ENCODE data around the gene SLC35G2. TPM values are rescaled to one million over a fixed set of nuclear protein-coding genes. Genes with fewer than 3 reads are reported as not detected.

SLC35G2 gene
- total RNA-seq (10 to 100 TPM; 13.8 to 36.4 TPM), polyA plus RNA-seq (ENCODE audit: insufficient read length in 2 of 2) (10 to 100 TPM; 24.0 to 24.8 TPM)
- long read RNA-seq, donor 1, transcript SLC35G2-202 (2 exons, 2,060 nt), result major isoform, 7 of 11 reads
- long read RNA-seq, donor 1, partial matches to known transcripts, result 0 of 11 reads
- long read RNA-seq, donor 1, other reads (novel, unspliced or antisense), result 0 of 11 reads
- long read RNA-seq, donor 2, partial matches to known transcripts, result 0 of 1 reads
- long read RNA-seq, donor 2, other reads (novel, unspliced or antisense), result 0 of 1 reads
- long read RNA-seq, donor 3, partial matches to known transcripts, result 0 of 3 reads
- long read RNA-seq, donor 3, other reads (novel, unspliced or antisense), result 0 of 3 reads
- long read RNA-seq, donor 4, partial matches to known transcripts, result 0 of 15 reads
- long read RNA-seq, donor 4, other reads (novel, unspliced or antisense), result 14 of 15 reads

DNA sequence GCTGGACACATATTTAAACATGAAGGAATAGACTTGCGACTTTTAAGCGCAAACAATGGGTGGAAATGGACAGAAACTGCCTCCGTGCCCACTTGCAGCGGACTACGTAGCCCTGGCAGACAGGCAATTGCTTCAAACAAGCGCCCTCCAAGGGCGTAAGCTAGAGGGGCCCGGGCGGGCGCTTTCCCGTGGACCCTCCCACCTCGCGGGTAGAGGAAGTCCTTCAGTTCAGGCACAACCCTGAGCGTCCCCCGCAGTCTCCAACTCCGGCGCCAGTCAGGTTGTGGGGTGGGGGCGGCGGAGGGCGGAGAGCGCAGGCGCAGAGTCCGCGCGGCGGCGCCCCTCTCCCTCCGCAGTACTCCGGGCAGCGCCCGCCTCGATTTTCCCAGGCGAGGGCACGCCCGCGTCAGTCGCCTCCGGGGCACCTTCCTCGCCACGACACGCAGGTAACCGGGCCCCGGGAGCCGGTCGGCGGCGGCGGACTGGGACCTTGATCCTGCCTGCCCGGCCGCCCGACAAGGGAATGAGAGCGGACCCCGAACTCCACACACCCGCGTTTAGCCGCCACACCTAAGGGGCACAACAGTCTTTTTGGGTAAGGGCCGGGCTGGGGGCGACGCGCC lies at the start of gene SLC35G2:
TSS of gene SLC35G2 (plus strand) at position 358 of the 623 bp plus-strand sequence. CDS start 35,335 bp downstream, outside the sequence.
- Histone ChIP-seq H3K27ac (ENCODE audit: low read depth, low read length) (peak within 1 kb of the TSS; percentile 89), H3K9me3 (ENCODE audit: control insufficient read depth, insufficient read depth, low read length) (peaks cover 2% of the 10 kb centered on the region), H3K4me1 (ENCODE audit: control insufficient read depth, insufficient read depth, low read length) (peaks cover 32% of the 10 kb centered on the region), H3K36me3 (ENCODE audit: control insufficient read depth, insufficient read depth, low read length) (no peaks in the 10 kb centered on the region), H3K4me3 (ENCODE audit: low read depth, low read length) (peak within 1 kb of the TSS; percentile 67), H3K27me3 (ENCODE audit: control insufficient read depth, insufficient read depth, low read length) (peaks cover 11% of the 10 kb centered on the region)
- peak in 4 of 6 donors; percentile 65 to 93 (median 78) for DNase-seq (ENCODE audit: low read depth in 4 of 6, low spot score in 6 of 6)
- under 1% methylated on average over 60 of the region's 60 CpGs for WGBS (ENCODE audit: insufficient coverage)

- Histone ChIP-seq H3K4me3 (ENCODE audit: low read depth, low read length) (no peak overlapping the region), H3K27ac (ENCODE audit: low read depth, low read length) (no peak overlapping the region), H3K9me3 (ENCODE audit: control insufficient read depth, insufficient read depth, low read length) (no peaks in the 10 kb centered on the region), H3K36me3 (ENCODE audit: control insufficient read depth, insufficient read depth, low read length) (no peaks in the 10 kb centered on the region), H3K27me3 (ENCODE audit: control insufficient read depth, insufficient read depth, low read length) (no peaks in the 10 kb centered on the region), H3K4me1 (ENCODE audit: control insufficient read depth, insufficient read depth, low read length) (no peaks in the 10 kb centered on the region)
- DNase-seq (ENCODE audit: low read depth in 4 of 6, low spot score in 6 of 6), result no peak
- 88% methylated on average over 1 of the region's 1 CpG for WGBS (ENCODE audit: insufficient coverage)
Measured at GRCh38 chr3:136772709-136773108, 46.2 kb upstream of the SLC35G2 start.

DNA sequence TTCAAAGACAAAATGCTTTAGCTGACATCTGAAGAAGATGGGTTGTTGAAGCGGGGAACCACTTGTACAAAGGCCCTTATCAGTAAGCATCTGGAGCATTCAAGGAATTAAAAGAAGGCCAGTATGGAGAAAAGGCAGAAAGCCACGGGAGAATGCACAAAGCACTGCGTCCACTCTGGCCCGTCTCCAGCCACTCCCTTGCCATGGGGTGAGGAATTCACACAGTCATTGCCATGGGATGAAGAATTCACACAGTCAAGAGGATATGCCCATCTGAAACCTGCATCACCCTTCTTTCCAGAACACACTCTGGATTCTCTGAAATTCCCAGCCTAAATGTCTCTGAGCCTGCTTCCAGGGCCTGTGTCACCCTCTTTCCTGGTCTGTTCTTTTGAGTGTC lies 40.1 kb upstream of the SLC35G2 start:
- Histone ChIP-seq H3K27me3 (ENCODE audit: control insufficient read depth, insufficient read depth, low read length) (no peaks in the 10 kb centered on the region), H3K36me3 (ENCODE audit: control insufficient read depth, insufficient read depth, low read length) (no peaks in the 10 kb centered on the region), H3K4me1 (ENCODE audit: control insufficient read depth, insufficient read depth, low read length) (no peaks in the 10 kb centered on the region), H3K9me3 (ENCODE audit: control insufficient read depth, insufficient read depth, low read length) (no peaks in the 10 kb centered on the region), H3K27ac (ENCODE audit: low read depth, low read length) (no peak overlapping the region), H3K4me3 (ENCODE audit: low read depth, low read length) (no peak overlapping the region)
- WGBS (ENCODE audit: insufficient coverage), result 59% methylated on average over 4 of the region's 4 CpGs
- DNase-seq (ENCODE audit: low read depth in 4 of 6, low spot score in 6 of 6), result no peak

DNA sequence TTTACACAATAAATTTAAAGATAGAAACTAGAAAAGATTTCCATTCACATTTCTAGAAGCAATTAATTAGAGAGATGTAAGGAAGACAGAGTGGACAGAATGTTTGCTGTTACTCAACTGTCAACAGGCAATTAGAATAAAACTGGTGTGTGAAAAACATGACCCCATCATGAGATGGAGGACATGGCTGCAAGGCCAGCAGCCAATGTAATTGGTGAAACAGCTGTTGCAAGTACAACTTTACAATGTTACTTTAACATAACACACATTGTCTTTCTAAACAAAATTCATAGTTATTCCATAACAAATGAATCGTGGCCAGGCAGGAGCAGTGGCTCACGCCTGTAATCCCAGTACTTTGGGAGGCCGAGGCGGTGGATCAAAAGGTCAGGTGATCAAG lies 38.2 kb upstream of the SLC35G2 start:
- 98% methylated on average over 4 of the region's 4 CpGs for WGBS (ENCODE audit: insufficient coverage)
- H3K4me3 ChIP-seq (ENCODE audit: low read depth, low read length), result no peak overlapping the region
- H3K27me3 ChIP-seq (ENCODE audit: control insufficient read depth, insufficient read depth, low read length), result no peaks in the 10 kb centered on the region
- H3K36me3 ChIP-seq (ENCODE audit: control insufficient read depth, insufficient read depth, low read length), result no peaks in the 10 kb centered on the region
- H3K4me1 ChIP-seq (ENCODE audit: control insufficient read depth, insufficient read depth, low read length), result no peaks in the 10 kb centered on the region
- H3K27ac ChIP-seq (ENCODE audit: low read depth, low read length), result no peak overlapping the region
- no peak for DNase-seq (ENCODE audit: low read depth in 4 of 6, low spot score in 6 of 6)
- no peaks in the 10 kb centered on the region for H3K9me3 ChIP-seq (ENCODE audit: control insufficient read depth, insufficient read depth, low read length)

- WGBS (ENCODE audit: insufficient coverage), result 77% methylated on average over 3 of the region's 5 CpGs
- no peak for DNase-seq (ENCODE audit: low read depth in 4 of 6, low spot score in 6 of 6)
- no peaks in the 10 kb centered on the region for H3K27me3 ChIP-seq (ENCODE audit: control insufficient read depth, insufficient read depth, low read length)
Measured at GRCh38 chr3:136783708-136784191, 35.2 kb upstream of the SLC35G2 start.

GRCh38 chr3:136787349-136787748 lies 31.6 kb upstream of the SLC35G2 start:
- H3K4me1 ChIP-seq (ENCODE audit: control insufficient read depth, insufficient read depth, low read length), result peaks cover 11% of the 10 kb centered on the region
- DNase-seq (ENCODE audit: low read depth in 4 of 6, low spot score in 6 of 6), result peak in 2 of 6 donors; percentile 42 to 43
- H3K9me3 ChIP-seq (ENCODE audit: control insufficient read depth, insufficient read depth, low read length), result no peaks in the 10 kb centered on the region
- WGBS (ENCODE audit: insufficient coverage), result no CpG with 5 or more reads among the region's 2 CpGs
- H3K27me3 ChIP-seq (ENCODE audit: control insufficient read depth, insufficient read depth, low read length), result no peaks in the 10 kb centered on the region
- no peak overlapping the region for H3K4me3 ChIP-seq (ENCODE audit: low read depth, low read length)
- H3K27ac ChIP-seq (ENCODE audit: low read depth, low read length), result peak overlapping the region; percentile 50
- no peaks in the 10 kb centered on the region for H3K36me3 ChIP-seq (ENCODE audit: control insufficient read depth, insufficient read depth, low read length)

More at GRCh38 chr3:136783708-136784191, 35.2 kb upstream of the SLC35G2 start:
- H3K4me1 ChIP-seq (ENCODE audit: control insufficient read depth, insufficient read depth, low read length), result peaks cover 3% of the 10 kb centered on the region
- no peaks in the 10 kb centered on the region for H3K9me3 ChIP-seq (ENCODE audit: control insufficient read depth, insufficient read depth, low read length)
- no peak overlapping the region for H3K27ac ChIP-seq (ENCODE audit: low read depth, low read length)
- H3K4me3 ChIP-seq (ENCODE audit: low read depth, low read length), result no peak overlapping the region
- no peaks in the 10 kb centered on the region for H3K36me3 ChIP-seq (ENCODE audit: control insufficient read depth, insufficient read depth, low read length)

GRCh38 chr3:136788154-136788553 lies 30.8 kb upstream of the SLC35G2 start:
- H3K4me3 ChIP-seq (ENCODE audit: low read depth, low read length), result no peak overlapping the region
- no peaks in the 10 kb centered on the region for H3K9me3 ChIP-seq (ENCODE audit: control insufficient read depth, insufficient read depth, low read length)
- H3K4me1 ChIP-seq (ENCODE audit: control insufficient read depth, insufficient read depth, low read length), result peaks cover 17% of the 10 kb centered on the region
- DNase-seq (ENCODE audit: low read depth in 4 of 6, low spot score in 6 of 6), result no peak
- 80% methylated on average over 1 of the region's 1 CpG for WGBS (ENCODE audit: insufficient coverage)
- H3K27ac ChIP-seq (ENCODE audit: low read depth, low read length), result no peak overlapping the region
- no peaks in the 10 kb centered on the region for H3K36me3 ChIP-seq (ENCODE audit: control insufficient read depth, insufficient read depth, low read length)
- H3K27me3 ChIP-seq (ENCODE audit: control insufficient read depth, insufficient read depth, low read length), result no peaks in the 10 kb centered on the region

DNA sequence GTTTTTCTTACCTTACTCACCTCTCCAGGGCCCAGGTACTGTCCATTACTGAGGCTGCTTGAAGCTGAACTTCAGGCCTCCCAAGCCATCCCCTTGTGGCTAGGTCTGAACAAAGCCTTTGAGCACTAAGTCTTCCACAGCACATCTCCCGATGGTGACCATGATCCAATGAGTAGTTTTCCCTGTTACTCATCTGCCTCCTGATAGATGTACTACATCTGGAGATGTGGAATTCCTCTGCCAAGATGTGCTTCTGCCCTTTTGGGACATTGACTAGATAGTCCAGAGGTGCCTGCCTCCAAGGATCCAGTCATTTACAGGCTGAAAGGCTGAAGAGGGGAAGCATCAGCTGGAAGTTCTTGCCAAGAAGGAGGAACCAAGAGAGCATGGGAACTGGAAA lies 28.9 kb upstream of the SLC35G2 start:
- H3K36me3 ChIP-seq (ENCODE audit: control insufficient read depth, insufficient read depth, low read length), result no peaks in the 10 kb centered on the region
- H3K9me3 ChIP-seq (ENCODE audit: control insufficient read depth, insufficient read depth, low read length), result no peaks in the 10 kb centered on the region
- no peak for DNase-seq (ENCODE audit: low read depth in 4 of 6, low spot score in 6 of 6)
- no peaks in the 10 kb centered on the region for H3K27me3 ChIP-seq (ENCODE audit: control insufficient read depth, insufficient read depth, low read length)
- no CpG with 5 or more reads among the region's 1 CpG for WGBS (ENCODE audit: insufficient coverage)
- H3K4me1 ChIP-seq (ENCODE audit: control insufficient read depth, insufficient read depth, low read length), result peaks cover 17% of the 10 kb centered on the region
- no peak overlapping the region for H3K27ac ChIP-seq (ENCODE audit: low read depth, low read length)
- no peak overlapping the region for H3K4me3 ChIP-seq (ENCODE audit: low read depth, low read length)

DNA sequence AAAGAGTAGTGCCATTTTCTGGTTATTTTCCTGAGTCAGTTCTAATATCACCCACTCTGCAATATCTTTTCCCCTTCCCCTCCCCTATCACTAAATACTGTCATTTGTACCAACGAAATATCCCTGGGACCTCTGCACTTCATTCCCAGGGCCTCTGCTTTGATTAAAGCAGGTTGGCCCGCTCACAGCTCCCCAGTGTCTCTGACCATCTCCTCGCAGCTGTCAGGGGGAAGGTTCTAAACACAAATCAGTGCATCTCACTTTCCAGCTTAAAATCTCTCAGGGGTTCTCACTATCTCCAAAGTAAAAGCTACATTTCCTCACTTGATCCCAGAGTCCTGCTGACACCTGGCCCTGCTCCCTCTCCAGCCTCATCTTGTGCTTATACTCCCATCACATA lies 28.1 kb upstream of the SLC35G2 start:
- no peaks in the 10 kb centered on the region for H3K9me3 ChIP-seq (ENCODE audit: control insufficient read depth, insufficient read depth, low read length)
- peaks cover 17% of the 10 kb centered on the region for H3K4me1 ChIP-seq (ENCODE audit: control insufficient read depth, insufficient read depth, low read length)
- H3K27me3 ChIP-seq (ENCODE audit: control insufficient read depth, insufficient read depth, low read length), result no peaks in the 10 kb centered on the region
- WGBS (ENCODE audit: insufficient coverage), result 82% methylated on average over 3 of the region's 3 CpGs
- no peak overlapping the region for H3K27ac ChIP-seq (ENCODE audit: low read depth, low read length)
- DNase-seq (ENCODE audit: low read depth in 4 of 6, low spot score in 6 of 6), result no peak
- H3K4me3 ChIP-seq (ENCODE audit: low read depth, low read length), result no peak overlapping the region
- H3K36me3 ChIP-seq (ENCODE audit: control insufficient read depth, insufficient read depth, low read length), result no peaks in the 10 kb centered on the region

Data from spinal cord (tissue), 10 donors.